SH-SY5Y (cell line): ENCODE measurements around the gene NVL.

ENCODE experiments used
- GATA2 ChIP-seq: IDR thresholded peaks from 2 replicates; pipeline ENCODE4 v1.6.1; 2011; ENCODE audit warnings: mild to moderate bottlenecking, low read depth, low read length
- GATA3 ChIP-seq: IDR thresholded peaks from 2 replicates; pipeline ENCODE4 v1.6.1; 2011; ENCODE audit warnings: low read depth, mild to moderate bottlenecking, low read length, moderate library complexity

- TF ChIP-seq GATA2 (no peak), GATA3 (no peak)
These were observed 27.7 kb upstream of the NVL start for GRCh38 chr1:224357626-224358124.
